HG02642 (cell line): ENCODE data around the gene CD81.
"Not testable (repeated sequence)": the region's sequence is repeated elsewhere in the genome, so short reads cannot be mapped to it uniquely, and the experiment has no call there.

ENCODE experiments used
- ATAC-seq: cut with Tn5 transposase; IDR thresholded peaks from one replicate; pipeline ENCODE4 v1.9.1; 2021; ENCODE audit warnings: mild to moderate bottlenecking; ENCODE audit not compliant: unreplicated experiment, poor library complexity

The CD81 gene

DNA sequence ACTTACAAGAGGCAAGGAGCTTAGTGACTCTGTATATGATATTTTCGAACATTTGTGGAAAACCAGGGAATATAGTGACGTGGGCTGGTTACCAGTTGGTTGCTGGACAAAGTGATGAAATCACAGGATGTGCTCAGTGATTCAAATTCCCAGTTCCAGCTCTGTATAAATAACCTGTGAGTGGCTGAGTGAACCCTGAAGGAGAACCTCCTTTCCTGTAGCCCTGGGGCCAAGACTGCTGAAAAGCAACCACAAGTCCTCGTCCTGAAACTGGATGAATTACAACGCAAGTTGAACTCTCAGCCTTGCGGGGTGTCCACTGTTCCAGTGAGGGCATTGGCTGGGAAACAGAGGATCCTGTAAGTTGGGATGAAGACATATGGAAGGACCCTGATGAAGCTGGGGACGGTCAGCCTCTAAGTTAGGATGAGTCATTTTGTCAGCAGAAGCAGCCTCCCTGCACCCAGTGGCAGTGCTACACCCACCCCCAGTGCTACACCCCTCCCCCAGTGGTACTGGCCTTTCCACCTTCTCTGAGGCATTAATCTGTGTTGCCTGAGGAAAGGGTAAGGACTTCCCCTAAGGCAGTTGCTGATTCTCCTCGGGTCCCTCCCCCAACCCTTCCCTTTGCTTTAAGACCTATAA, 22.0 kb upstream of the CD81 start:
- ATAC-seq, result no peak

DNA sequence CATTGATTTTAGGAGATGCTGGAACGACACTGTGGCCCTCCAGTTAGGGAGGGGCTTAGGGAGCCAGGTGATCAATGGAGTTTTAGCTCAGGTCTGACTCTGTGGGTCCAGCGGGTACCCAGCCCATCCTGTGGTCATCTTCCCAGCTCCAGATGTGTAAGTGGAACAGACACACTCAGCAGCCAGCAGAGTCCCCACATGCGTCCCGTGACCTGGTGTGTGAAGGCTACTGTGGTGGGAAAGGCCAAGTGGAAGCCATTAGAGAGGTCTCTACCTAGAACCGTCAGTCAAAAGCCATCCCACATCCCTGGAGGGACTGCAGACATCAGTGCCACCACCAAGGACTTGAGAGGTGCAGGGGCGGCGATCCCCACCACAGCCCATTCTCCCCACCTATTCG, 19.9 kb upstream of the CD81 start:
- no peak for ATAC-seq

DNA sequence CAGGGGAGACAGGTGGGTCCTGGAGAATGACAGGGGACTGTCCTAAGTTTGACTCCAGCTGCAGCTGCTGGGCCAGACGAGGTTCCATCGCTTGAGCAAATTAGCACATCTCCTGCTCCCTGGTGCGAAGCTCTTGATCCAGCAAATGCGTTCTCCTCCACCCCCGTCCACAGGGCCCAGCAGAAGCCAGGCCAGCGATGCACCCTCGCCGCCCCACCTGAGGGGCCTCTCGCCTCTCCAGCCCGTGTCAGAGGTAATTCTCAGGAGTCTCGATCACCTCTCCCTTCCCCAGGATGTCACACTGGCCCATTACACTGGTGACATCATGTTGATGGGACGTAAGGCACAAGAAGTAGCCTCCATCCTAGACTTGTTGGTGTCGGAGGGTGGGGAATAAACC, 19.5 kb upstream of the CD81 start:
- not testable (repeated sequence) for ATAC-seq

DNA sequence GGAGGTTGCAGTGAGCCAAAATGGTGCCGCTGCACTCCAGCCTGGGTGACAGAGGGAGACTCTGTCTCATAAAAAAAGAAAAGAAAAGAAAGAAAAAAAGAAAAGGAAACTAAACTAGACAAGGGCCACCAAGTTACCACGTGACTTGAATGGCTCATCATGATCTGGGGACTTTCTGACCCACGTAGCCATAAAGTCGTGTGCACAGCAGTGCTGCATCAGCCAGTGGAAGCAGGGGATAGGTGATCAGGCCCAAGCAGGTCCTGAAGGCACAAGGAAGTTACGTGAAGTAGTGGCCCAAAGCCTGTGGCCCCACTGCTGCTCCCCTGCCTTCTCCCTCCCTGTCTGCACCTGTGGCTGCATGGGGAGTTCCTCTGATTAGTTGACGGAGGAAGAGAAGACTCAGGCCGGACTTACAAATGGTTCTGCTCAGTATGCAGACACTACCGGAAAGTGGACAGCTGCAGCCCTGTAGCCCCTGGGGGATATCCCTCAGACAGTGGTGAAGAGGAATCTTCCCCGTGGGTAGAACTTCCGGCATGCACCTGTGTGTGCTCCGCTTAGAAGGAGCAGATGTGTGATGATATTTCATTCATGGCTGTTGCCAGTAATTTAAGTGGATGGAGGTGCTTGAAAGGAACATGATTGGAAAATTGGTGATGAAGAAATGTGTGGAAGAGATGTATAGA, 18.2 kb upstream of the CD81 start:
- ATAC-seq, result no peak

DNA sequence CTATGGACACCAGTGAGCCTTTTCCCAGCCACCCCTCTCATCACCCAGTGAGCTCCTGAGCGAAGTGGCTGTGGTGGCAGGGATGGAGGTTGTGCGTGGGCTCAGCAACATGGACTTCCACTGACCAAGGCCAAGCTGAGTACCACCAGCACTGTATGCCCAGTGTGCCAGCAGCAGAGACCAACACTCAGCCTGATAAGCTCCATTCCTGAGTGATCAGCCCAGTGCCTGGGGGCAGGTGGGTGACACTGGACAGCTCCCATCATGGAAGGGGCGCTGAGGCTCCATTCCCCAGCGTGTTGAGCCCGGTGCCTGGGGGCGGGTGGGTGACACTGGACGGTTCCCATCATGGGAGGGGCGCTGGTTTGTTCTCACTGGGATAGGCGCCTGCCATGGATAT, 17.6 kb upstream of the CD81 start:
- ATAC-seq, result no peak

DNA sequence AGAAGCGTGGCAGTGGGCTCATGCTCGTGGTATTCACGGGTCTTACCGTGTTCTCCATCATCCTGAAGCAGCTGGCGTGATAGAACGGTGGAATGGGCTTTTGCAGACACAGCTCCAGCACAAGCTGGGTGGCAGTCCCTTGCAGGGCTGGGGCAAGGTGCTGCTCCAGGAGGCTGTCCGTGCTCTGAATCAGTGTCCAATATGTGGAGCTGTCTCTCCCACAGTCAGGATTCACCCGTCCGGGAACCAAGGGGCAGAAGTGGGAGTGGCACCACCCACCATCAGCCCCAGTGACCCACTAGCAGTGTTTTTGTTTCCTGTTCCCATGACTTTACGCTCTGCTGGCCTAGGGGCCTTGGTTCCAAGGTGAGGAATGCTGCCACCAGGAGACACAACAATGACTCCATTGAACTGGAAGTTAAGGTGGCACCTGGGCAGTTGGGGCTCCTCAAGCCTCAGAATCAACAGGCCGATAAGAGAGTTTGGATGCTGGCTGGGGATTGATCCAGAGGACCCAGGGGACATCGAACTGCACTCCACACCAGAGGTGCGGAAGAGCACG, 16.9 kb upstream of the CD81 start:
- ATAC-seq, result no peak

DNA sequence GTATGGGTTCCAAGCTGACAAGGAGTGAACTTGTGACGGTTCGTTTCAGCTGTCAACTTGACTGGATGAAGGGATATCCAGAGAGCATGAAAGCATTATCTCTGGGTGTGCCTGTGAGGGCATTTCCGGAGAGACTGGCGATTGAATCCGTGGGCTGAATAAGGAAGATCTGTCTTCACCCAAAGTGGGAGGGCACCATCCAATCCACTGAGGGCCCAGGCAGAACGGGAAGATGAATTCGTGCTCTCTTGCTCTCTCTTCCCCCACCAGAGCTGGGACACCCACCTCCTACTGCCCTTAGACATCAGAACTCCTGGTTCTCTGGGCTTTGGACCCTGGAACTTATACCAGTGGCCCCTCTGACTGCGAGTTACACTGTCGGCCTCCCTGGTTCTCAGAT, 15.5 kb upstream of the CD81 start:
- no peak for ATAC-seq

DNA sequence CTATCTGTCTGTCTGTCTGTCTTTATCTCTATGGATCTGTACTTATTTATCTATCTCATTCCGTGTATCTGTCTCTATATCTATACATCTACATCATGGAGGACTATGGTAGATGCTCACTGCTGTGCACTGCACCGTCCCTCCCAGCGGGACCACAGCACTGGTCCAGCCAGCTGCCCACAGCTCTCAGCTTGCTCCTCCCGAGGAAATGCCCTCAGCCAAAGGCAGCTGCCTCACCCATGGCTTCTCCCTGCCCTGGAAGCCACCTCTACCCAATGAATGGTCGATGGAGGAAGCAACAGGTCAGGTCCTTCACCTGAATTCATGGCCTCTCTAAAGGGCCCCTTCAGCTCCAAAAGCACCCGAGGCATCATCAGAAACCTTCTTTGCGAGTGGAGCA, 14.7 kb upstream of the CD81 start:
- ATAC-seq, result no peak

DNA sequence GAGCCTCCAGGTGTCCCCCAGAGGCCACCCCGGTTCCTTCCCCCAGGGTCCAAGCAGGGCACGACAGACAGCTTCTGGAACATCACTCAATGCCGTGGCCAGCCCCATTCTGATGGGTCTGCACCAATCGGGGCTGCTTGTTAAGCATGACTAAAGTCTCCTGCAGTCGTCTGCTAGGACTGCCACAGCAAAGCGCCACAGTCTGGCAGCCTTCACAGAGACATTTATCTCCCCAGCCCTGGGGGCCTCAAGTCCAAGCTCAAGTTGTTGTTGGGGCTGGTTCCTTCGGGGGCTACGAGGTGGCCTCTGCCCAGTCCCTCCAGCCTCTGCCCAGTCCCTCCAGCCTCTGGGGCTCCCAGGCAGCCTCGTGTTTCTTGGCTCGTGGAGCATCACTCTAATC, 14.0 kb upstream of the CD81 start:
- ATAC-seq, result no peak

DNA sequence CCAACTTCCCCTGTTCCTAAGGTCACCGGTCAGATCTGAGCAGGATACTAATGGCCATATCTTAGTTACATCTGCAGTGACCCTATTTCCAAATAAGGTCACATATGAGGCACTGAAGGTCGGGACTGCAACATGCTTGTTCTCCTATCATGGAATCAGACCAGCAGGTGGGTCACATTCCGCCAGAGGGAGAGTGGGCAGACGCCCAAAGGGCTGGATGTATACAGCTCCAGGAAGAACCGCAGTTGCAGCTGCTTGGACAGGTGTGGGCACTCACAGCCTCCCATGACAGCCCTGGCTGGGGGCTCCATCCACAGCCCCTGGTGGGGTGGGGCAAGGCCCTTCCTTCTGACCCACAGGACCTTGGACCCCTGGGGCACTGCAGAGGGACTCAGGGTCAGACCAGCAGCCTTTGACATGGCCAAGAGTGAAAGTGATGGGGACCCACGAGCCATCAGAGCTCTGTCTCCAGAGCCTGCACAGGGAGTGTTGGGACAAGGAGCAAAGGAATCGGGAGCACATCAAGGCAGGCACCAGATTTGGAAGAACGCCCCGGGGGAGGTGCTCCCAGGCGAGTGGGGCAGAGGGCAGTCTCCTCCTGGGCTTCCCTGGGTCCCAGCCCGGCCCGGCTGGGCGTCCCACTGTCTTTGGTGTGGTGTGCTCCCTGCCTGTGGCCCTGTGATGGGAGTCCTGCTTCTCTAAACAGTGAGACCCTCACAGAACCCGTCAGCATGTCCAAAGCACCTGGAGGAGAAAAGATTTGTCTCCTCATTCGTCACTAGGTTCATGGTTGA, 13.3 kb upstream of the CD81 start:
- ATAC-seq, result no peak

DNA sequence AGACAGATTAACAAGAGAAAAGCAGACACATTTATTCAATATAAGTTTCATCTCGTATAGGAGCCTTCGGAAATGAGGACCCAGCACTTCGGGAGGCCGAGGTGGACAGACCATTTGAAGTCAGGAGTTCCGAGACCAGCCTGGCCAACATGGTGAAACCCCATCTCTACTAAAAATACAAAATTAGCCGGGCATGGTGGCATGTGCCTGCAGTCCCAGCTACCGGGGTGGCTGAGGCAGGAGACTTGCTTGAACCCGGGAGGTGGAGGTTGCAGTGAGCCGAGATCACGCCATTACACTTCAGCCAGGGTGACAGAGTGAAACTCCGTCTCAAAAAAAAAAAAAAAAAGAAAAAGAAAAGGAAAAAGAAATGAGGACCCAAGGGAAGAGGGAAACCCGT, 12.7 kb upstream of the CD81 start:
- not testable (repeated sequence) for ATAC-seq

DNA sequence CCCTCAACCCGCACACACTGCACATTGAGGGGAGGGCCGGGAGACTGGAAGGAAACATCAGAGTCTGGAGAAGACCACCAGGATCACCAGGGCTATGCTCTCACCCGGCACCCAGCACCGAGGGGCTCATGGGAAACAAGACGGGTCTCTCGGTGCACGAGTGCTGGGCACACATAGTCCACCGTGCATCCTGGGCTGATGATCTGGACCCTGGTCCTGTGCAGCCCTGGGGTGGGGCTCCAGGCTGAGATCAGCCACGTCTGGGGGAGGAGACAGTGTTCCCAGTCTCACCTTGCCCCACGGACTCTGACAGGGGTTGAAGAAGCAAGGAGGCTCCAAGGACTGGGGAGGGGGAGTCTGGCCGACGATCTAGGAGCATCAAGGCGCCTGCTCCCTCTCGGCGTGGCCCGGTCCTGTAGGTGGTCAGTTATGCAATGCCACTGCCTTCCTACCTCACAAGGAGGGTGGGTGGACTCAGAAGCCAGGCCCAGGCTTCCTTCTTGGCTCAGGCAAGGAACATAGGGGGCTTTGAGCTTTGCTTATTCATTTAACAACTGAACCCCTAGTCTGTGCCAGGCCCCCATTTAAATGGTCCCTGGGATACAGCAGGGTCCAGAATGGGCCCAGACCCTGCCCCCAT, 11.4 kb upstream of the CD81 start:
- no peak for ATAC-seq

DNA sequence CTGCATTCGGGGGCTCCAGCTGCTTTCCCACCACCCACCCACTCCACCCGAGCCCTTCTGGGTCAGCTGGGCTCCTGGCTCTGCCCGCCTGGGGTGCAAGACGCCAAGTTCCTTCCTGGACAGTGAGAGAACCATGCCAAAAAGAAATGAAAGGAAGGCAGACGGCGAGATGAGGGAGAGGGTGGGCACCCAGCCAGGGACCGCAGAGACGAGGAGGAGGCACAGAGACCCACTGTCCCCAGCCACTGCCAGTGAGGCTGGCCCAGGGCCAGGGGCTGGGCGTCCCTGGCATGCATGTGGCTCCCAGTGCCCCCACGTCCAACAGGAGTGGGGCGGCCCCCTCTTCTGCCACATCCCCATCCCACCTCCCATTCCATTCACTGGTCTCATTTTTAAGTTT, 10.8 kb upstream of the CD81 start:
- ATAC-seq, result no peak

DNA sequence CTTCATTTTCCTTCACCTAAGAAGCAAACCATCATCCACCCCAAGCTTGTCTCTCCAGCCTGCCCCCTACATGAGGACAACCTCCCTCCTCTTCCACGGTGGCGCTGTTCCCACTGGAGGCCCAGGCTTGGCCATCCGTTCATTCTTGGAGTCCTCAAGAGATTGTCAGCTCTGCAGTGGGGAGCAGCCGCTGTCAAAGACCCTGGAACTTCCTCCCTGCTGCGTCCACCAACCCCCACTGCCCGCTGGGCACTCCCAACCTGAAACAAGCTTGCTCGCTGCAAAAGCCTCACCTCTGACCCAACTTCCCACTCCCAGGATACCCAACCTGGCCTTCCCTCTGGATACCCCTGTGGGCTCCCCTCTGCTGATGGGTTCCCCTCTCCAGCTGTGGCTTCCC, 10.4 kb upstream of the CD81 start:
- no peak for ATAC-seq

DNA sequence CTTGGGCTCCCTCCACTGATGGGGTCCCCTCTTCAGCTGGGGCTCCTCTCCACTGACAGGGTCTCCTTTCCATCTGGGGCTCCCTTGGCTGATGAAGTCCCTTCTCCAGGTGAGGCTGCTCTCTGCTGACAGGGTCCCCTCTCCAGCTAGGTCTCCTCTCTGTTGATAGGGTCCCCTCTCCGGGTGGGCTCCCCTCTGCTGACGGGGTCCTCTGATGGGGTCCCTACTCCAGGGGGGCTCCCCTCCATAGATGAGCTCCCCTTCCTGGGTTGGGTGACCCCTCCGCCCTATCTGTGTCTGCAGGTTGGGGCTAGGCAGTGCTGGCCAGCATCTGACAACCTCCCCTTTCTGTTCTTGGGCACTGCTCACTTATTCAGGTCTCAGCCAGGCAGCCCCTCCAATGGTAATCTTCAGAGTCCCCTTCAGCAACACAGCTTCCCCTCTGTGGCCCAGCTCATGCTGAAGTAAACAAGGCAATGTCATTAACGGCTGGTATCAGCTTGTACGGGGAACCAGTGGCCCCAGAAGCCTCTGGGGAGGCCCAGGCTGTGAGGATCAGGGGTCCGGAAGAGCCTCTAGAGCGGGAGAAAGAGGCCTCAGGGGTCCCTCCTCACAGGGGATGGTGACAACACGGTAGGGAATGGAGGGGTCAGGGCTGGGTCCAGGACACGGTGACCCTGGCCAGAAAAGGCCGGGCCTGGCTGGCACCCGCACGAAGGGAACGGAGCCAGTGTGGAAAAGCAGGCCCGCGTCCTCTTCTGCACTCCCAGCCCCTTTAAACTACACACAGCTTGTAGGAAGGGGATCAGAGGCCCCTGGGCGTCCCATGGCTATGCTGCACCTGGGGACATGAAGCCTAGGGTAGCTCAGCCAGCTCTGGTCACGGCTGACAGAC, 9.6 kb upstream of the CD81 start:
- no peak for ATAC-seq

DNA sequence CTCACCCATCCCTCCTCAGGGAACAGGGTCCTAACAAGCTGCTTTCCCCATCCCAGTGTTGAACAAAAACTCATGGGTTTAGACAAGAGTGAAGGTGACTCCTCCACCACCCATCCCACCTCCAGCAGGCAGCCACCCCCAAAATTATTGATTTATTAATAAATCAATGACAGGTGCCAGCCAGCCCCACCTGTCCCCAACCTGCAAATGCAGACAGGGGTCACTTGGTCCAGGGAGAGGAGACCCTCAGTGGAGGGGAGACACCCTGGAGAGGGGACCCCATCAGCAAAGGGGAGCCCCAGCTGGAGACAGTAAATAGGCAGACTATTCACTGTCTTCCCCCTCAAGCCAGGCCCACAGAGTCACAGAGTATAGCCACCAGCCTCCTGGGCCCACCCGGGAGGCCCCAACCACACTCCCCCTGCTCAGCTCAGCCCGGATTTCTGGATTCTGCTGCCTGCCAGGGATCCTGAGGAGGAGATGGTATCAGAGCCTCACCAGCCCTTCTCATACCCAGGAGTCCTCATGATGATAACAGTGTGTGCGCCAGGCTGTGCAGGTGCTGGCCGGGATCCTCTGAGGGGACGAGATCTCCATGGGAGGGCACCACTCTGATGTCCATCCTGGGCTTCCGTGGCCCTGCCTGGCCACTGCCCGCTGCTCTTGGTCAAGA, 8.8 kb upstream of the CD81 start:
- no peak for ATAC-seq

DNA sequence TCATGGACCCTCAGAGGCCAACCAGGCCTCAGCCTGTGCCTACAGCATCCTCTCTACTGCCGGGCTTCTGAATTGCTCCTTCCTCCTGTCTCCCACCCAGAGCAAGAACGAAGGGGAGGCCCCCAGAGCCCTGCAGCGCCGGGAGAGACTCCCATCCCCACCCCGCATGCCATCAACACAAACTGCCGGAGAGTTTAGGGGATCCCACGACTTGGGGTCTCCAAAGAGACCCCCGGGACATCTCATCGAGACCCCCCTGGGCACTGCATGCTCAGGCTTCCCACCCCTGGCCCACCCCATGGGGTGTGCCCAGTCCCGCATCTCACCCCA, 8.3 kb upstream of the CD81 start:
- ATAC-seq, result no peak

DNA sequence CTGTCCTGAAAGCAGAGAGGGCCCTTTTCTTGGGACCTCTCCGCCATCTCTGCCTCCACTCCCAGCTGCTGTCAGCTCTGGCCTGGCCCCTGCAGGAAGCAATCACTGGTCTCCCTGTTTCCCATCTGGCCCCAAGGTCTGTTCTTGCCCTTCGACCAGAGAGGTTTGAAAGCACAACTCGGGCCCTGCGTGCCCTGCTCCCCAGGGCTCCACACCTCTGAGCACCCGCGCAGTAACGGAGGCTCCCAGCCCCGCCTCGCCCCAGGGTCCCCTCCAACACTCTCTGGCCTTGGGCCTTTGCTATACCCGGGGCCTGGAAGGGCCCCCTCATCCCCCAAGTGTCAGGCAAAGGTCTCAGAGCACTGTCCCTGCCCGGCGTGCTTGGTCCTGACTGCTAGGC, 7.8 kb upstream of the CD81 start:
- ATAC-seq, result no peak

DNA sequence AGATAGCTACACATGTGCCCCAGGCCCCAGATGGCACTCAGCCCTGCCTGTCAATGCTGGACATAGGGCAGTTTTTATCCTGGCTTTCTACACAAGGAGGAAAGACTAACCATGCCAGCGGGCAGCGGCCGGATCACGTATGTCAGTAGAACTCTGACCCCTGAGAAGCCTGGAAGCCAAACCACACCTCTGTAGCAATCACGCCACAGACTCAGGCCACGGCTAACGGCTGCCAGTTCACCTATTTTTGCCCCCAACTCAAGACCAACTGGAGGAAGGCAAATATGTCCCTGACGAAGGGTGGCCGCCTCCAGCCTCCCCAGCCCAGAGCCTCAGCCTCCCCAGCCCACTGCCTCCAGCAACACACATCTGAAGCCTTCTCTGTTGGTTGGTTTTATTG, 7.2 kb upstream of the CD81 start:
- no peak for ATAC-seq
